ENCODE measurements around the gene GRAMD1B.

The GRAMD1B gene

DNA sequence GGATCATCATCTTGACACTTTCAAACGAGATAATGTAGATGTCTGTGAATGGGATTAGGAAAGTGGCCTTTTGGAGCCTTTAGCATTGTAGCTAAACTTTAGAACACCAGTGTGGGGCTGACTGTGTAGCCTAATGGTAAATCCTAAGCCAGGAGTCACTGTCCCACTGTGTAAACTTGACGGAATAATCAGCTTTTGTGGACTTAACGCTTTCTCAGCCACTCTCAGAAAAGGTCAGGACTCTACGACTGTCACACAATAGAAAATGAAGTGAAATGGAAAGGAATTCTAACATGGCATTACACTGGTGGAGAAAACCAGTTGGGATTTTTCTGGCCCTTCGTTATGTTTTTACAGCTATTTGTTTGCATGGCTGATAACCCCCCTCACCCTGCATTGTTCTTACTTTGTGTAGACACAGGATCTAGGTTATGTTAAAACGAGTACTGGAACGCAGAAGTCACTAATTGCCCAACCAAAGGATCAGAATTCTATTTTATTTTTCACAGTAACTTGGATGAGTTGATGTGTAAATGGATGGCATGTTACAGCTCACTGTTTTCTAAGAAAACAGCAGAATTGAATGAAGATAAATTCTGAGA, 22.0 kb upstream of the GRAMD1B start:
- TF ChIP-seq, protein P1, sequence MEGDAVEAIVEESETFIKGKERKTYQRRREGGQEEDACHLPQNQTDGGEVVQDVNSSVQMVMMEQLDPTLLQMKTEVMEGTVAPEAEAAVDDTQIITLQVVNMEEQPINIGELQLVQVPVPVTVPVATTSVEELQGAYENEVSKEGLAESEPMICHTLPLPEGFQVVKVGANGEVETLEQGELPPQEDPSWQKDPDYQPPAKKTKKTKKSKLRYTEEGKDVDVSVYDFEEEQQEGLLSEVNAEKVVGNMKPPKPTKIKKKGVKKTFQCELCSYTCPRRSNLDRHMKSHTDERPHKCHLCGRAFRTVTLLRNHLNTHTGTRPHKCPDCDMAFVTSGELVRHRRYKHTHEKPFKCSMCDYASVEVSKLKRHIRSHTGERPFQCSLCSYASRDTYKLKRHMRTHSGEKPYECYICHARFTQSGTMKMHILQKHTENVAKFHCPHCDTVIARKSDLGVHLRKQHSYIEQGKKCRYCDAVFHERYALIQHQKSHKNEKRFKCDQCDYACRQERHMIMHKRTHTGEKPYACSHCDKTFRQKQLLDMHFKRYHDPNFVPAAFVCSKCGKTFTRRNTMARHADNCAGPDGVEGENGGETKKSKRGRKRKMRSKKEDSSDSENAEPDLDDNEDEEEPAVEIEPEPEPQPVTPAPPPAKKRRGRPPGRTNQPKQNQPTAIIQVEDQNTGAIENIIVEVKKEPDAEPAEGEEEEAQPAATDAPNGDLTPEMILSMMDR (conservative IDR thresholded peaks at IDR 0.05; ENCODE audit: low read depth, low read length) = no peak
- no peak overlapping the region for H3K27ac ChIP-seq
- no peaks in the 10 kb centered on the region for H3K79me2 ChIP-seq (ENCODE audit: insufficient read depth, low read depth)
- H3K27me3 ChIP-seq (ENCODE audit: insufficient read depth, low read depth) = no peaks in the 10 kb centered on the region
- H3K4me2 ChIP-seq = no peak overlapping the region
- no peak overlapping the region for H3K4me3 ChIP-seq (IDR thresholded peaks at IDR 0.05; ENCODE audit: insufficient read depth, low read depth, low read length)
- no peak overlapping the region for H3K9ac ChIP-seq
- peaks cover 16% of the 10 kb centered on the region for H3K4me1 ChIP-seq (ENCODE audit: low read depth, poor library complexity, severe bottlenecking)
- H4K20me1 ChIP-seq (ENCODE audit: insufficient read depth) = no peaks in the 10 kb centered on the region
- no peak overlapping the region; the same call in 1 of the 2 replicates for H2AFZ ChIP-seq (ENCODE audit: low read depth)
- no peaks in the 10 kb centered on the region for H3K36me3 ChIP-seq (ENCODE audit: insufficient read depth)

DNA sequence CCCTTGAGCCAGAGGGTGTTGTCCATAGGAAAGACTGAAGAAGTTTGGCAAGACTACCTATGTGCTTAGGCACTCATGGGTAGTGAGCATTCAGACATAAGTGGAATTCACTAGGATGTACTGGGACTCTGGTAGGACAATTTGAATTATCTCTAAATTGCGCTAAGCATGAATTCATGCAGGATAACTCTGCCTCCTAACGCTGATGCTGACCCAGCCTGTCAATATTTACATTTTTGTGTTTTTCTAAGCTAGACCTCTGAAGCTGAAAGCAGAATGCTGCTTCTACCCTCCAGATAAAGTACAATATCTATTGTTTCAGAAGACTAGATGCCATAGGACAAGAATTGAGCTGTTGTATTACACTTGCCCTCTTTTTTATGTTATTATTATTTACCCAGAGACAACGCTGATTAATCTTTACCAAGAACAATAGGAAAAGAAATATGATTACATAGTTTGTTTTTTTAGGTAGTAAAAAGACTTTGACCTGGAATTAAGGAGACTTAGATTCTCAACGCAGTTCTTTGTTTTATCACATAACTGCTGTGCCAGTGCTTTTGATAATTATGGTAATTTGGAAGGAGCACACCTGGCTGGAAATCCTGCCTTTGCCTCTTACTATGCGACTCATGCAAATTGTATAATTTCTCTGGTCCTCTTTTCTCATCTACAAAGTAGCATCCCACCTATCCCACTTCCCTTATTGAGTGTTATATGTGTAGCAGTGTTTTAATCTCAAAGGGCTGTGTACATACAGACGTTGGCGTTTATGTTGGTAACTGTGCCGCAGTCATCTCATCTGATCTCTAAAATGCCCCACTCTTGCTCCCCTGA, 21.2 kb upstream of the GRAMD1B start:
- Histone ChIP-seq H3K27ac (no peak overlapping the region), H3K79me2 (ENCODE audit: insufficient read depth, low read depth) (no peaks in the 10 kb centered on the region), H4K20me1 (ENCODE audit: insufficient read depth) (no peaks in the 10 kb centered on the region), H3K27me3 (ENCODE audit: insufficient read depth, low read depth) (no peaks in the 10 kb centered on the region), H2AFZ (ENCODE audit: low read depth) (no peak overlapping the region), H3K9ac (no peak overlapping the region), H3K36me3 (ENCODE audit: insufficient read depth) (no peaks in the 10 kb centered on the region), H3K4me3 (IDR thresholded peaks at IDR 0.05; ENCODE audit: insufficient read depth, low read depth, low read length) (no peak overlapping the region), H3K4me2 (no peak overlapping the region), H3K4me1 (ENCODE audit: low read depth, poor library complexity, severe bottlenecking) (peaks cover 16% of the 10 kb centered on the region)
- TF ChIP-seq, protein P1 (conservative IDR thresholded peaks at IDR 0.05; ENCODE audit: low read depth, low read length) = no peak

DNA sequence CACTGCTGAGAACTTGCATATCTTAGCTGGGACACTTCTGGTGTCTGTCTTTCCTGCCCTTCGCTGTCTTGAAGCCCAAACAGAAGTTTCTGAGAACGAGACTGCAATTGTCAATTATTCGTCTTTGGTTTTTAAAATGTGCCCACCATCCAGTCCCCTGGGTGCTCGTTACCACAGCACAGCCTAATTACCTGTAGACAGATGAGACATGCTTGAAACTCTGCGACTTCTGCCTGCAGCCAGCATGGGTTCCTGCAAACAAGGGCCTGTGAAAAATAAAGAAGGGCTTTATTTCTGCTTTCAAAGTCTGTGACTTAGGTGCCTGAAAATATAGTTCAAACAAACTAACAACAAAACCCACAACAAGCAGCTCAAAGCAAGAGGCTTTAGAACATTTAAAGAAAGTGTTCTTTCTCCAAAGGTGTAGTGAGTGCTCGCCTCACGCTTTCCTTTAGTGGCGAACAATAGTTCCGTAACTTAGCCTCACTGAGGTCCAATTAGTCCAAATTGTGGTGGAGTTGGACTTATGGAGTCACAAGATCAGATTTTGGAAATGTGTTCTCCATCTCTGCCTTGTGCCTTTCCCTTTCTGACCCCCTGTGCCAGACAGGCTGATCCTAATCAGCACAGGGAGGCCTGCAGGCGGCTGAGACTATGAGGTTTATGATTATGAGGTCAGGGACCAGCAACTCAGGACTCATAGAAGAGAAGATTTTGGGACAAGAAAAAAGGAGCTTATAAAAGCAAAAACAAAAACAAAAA, 20.4 kb upstream of the GRAMD1B start:
- Histone ChIP-seq H3K36me3 (ENCODE audit: insufficient read depth) (no peaks in the 10 kb centered on the region), H3K4me2 (no peak overlapping the region), H3K4me1 (ENCODE audit: low read depth, poor library complexity, severe bottlenecking) (peaks cover 16% of the 10 kb centered on the region)

DNA sequence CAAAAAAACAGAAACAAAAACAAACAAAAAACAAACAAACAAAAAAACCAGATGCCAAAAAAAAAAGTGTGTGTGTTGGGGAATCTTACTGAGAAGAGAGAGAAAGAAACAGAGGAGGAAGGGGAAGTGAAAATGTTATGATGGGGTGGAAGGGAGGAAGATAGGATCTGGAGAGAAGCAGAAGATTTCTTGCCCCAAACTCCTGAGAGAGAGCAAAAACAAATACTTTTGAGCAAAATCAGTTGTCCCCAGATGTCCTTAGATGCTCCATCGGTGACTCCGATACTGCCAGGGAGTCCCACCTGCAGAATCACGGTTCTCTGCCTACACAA, 19.9 kb upstream of the GRAMD1B start:
- Histone ChIP-seq H3K27me3 (ENCODE audit: insufficient read depth, low read depth) (no peaks in the 10 kb centered on the region), H2AFZ (ENCODE audit: low read depth) (no peak overlapping the region), H3K4me1 (ENCODE audit: low read depth, poor library complexity, severe bottlenecking) (peaks cover 16% of the 10 kb centered on the region), H3K79me2 (ENCODE audit: insufficient read depth, low read depth) (no peaks in the 10 kb centered on the region), H3K36me3 (ENCODE audit: insufficient read depth) (no peaks in the 10 kb centered on the region), H4K20me1 (ENCODE audit: insufficient read depth) (no peaks in the 10 kb centered on the region), H3K27ac (no peak overlapping the region), H3K9ac (no peak overlapping the region), H3K4me2 (no peak overlapping the region), H3K4me3 (IDR thresholded peaks at IDR 0.05; ENCODE audit: insufficient read depth, low read depth, low read length) (no peak overlapping the region)
- TF ChIP-seq, protein P1 (conservative IDR thresholded peaks at IDR 0.05; ENCODE audit: low read depth, low read length) = no peak

More for the DNA sequence above, 20.4 kb upstream of the GRAMD1B start:
- H3K79me2 ChIP-seq (ENCODE audit: insufficient read depth, low read depth) = no peaks in the 10 kb centered on the region
- H4K20me1 ChIP-seq (ENCODE audit: insufficient read depth) = no peaks in the 10 kb centered on the region
- no peak overlapping the region for H3K4me3 ChIP-seq (IDR thresholded peaks at IDR 0.05; ENCODE audit: insufficient read depth, low read depth, low read length)
- no peaks in the 10 kb centered on the region for H3K27me3 ChIP-seq (ENCODE audit: insufficient read depth, low read depth)
- TF ChIP-seq, protein P1 (conservative IDR thresholded peaks at IDR 0.05; ENCODE audit: low read depth, low read length) = no peak
- H3K27ac ChIP-seq = no peak overlapping the region
- H3K9ac ChIP-seq = no peak overlapping the region
- H2AFZ ChIP-seq (ENCODE audit: low read depth) = no peak overlapping the region

Measured in KMS-11 (cell line).